OCI-M2 (cell line): ENCODE data around the gene CTSS.
"Not testable (repeated sequence)": the region's sequence is repeated elsewhere in the genome, so short reads cannot be mapped to it uniquely, and the experiment has no call there.

Experiments used
- DNase-seq: peaks from one replicate; lab custom pipeline; 2025; ENCODE audit not compliant: unreplicated experiment; lab: John Stamatoyannopoulos, UW

The CTSS gene

GRCh38 chr1:150775931-150776505 lies 10.4 kb upstream of the CTSS start:
- DNase-seq, result not testable (repeated sequence)

- no peak for DNase-seq
Observed at GRCh38 chr1:150775276-150775675, 9.7 kb upstream of the CTSS start.

- DNase-seq, result no peak
Observed at GRCh38 chr1:150772326-150772725, 6.7 kb upstream of the CTSS start.

- DNase-seq, result not testable (repeated sequence)
Observed at GRCh38 chr1:150767704-150768103, 2.1 kb upstream of the CTSS start.

- not testable (repeated sequence) for DNase-seq
Observed at GRCh38 chr1:150765977-150766301, 361 bp upstream of the CTSS start.

- no peak for DNase-seq
Observed at GRCh38 chr1:150764617-150765101, 919 bp downstream of the CTSS start.

GRCh38 chr1:150763018-150763417 lies 2.6 kb downstream of the CTSS start:
- DNase-seq, result no peak

- DNase-seq, result no peak
Observed at GRCh38 chr1:150762552-150762951, 3.0 kb downstream of the CTSS start.

GRCh38 chr1:150761801-150762200 lies 3.8 kb downstream of the CTSS start:
- DNase-seq, result no peak

- no peak for DNase-seq
Observed at GRCh38 chr1:150760013-150760412, 5.6 kb downstream of the CTSS start.

- no peak for DNase-seq
Observed at GRCh38 chr1:150753416-150753815, 12.2 kb downstream of the CTSS start.

- DNase-seq, result no peak
Observed at GRCh38 chr1:150751443-150751842, 14.1 kb downstream of the CTSS start.

GRCh38 chr1:150749720-150750311 lies 15.8 kb downstream of the CTSS start:
- no peak for DNase-seq

- DNase-seq, result no peak
Observed at GRCh38 chr1:150748878-150749719, 16.5 kb downstream of the CTSS start.

- DNase-seq, result no peak
Observed at GRCh38 chr1:150730130-150730721, 35.4 kb downstream of the CTSS start.

GRCh38 chr1:150724336-150724735 lies 41.2 kb downstream of the CTSS start:
- no peak for DNase-seq

- DNase-seq, result no peak
Observed at GRCh38 chr1:150720703-150721102, 44.9 kb downstream of the CTSS start, which contains the start of gene HORMAD1. Gene HORMAD1 (minus strand): TSS chr1:150720895. CDS start chr1:150719505, 1,390 bp downstream.

GRCh38 chr1:150720098-150720497 lies 45.5 kb downstream of the CTSS start:
- DNase-seq, result no peak

GRCh38 chr1:150718225-150718891 lies 47.2 kb downstream of the CTSS start:
- DNase-seq, result no peak

- DNase-seq, result not testable (repeated sequence)
Observed at GRCh38 chr1:150709031-150709430, 56.5 kb downstream of the CTSS start.

GRCh38 chr1:150708595-150708994 lies 57.0 kb downstream of the CTSS start:
- DNase-seq, result no peak
